HepG2 (cell line): ENCODE measurements around the gene MEX3A. TPM values are rescaled to one million over a fixed set of nuclear protein-coding genes. Genes with fewer than 3 reads are reported as not detected.
A peak's percentile ranks its signal among the peaks of the same experiment; 100 is the strongest.

ENCODE experiments used
- ATF7 ChIP-seq, 2 experiments: fragments of 450-650 bp in 1 of 2; sonication (generic) in 1 of 2; formaldehyde crosslinking in 1 of 2; IDR thresholded peaks; 2 replicates each; pipeline versions ENCODE4 v1.4.0 to v1.6.1; 2016 to 2020; ENCODE audit warnings: antibody characterized with exemption in 1 of 2, mild to moderate bottlenecking in 1 of 2, missing genetic modification reagents in 1 of 2
- CBX1 ChIP-seq: IDR thresholded peaks from one replicate; pipeline ENCODE4 v1.6.1; 2016; ENCODE audit warnings: antibody characterized with exemption, low read depth
- HOXA3 ChIP-seq: sonication (generic); formaldehyde crosslinking; IDR thresholded peaks from 2 replicates; pipeline ENCODE4 v1.5.0; 2020; ENCODE audit warnings: missing genetic modification reagents
- MAF1 ChIP-seq: sonication (generic); formaldehyde crosslinking; IDR thresholded peaks from 2 replicates; pipeline ENCODE4 v1.5.0; 2020; ENCODE audit warnings: missing genetic modification reagents, borderline replicate concordance
- POGK ChIP-seq: sonication (generic); formaldehyde crosslinking; conservative IDR thresholded peaks from 2 replicates; pipeline ENCODE4 v1.8.0; 2022; ENCODE audit warnings: mild to moderate bottlenecking, moderate library complexity, missing genetic modification reagents
- RAD21 ChIP-seq: fragments of 450-650 bp; formaldehyde crosslinking; IDR thresholded peaks from 2 replicates; pipeline ENCODE4 v1.5.0; 2020; ENCODE audit warnings: mild to moderate bottlenecking
- TCF12 ChIP-seq, 2 experiments: fragments of 450-650 bp in 1 of 2; sonication (generic) in 1 of 2; formaldehyde crosslinking in 1 of 2; IDR thresholded peaks; 2 replicates each; pipeline versions ENCODE4 v1.6.1 to v1.8.0; 2017 to 2022; ENCODE audit warnings: antibody characterized with exemption in 1 of 2, mild to moderate bottlenecking in 1 of 2, missing genetic modification reagents in 1 of 2, moderate library complexity in 1 of 2
- THAP7 ChIP-seq: sonication (generic); formaldehyde crosslinking; IDR thresholded peaks from 2 replicates; pipeline ENCODE4 v1.8.1; 2023; ENCODE audit warnings: mild to moderate bottlenecking, missing genetic modification reagents
- THRA ChIP-seq: sonication (generic); formaldehyde crosslinking; IDR thresholded peaks from 2 replicates; pipeline ENCODE4 v1.4.0; 2020; ENCODE audit warnings: missing genetic modification reagents, borderline replicate concordance
- TSC22D2 ChIP-seq: sonication (generic); formaldehyde crosslinking; IDR thresholded peaks from 2 replicates; pipeline ENCODE4 v1.5.1; 2020; ENCODE audit warnings: missing genetic modification reagents, mild to moderate bottlenecking, borderline replicate concordance
- ZBTB3 ChIP-seq: sonication (generic); formaldehyde crosslinking; IDR thresholded peaks from 2 replicates; pipeline ENCODE4 v1.4.0; 2020; ENCODE audit warnings: low read depth, mild to moderate bottlenecking, moderate library complexity, missing genetic modification reagents, borderline replicate concordance
- ZNF20 ChIP-seq: sonication (generic); formaldehyde crosslinking; IDR thresholded peaks from 2 replicates; pipeline ENCODE4 v1.4.0; 2020; ENCODE audit warnings: mild to moderate bottlenecking, moderate library complexity, missing genetic modification reagents
- ZNF296 ChIP-seq: sonication (generic); formaldehyde crosslinking; conservative IDR thresholded peaks from 2 replicates; pipeline ENCODE4 v1.5.0; 2020; ENCODE audit warnings: mild to moderate bottlenecking, missing genetic modification reagents
- ZNF329 ChIP-seq: sonication (generic); formaldehyde crosslinking; IDR thresholded peaks from 2 replicates; pipeline ENCODE4 v1.9.0; 2021; ENCODE audit warnings: low read depth, mild to moderate bottlenecking, missing genetic modification reagents
- polyA plus RNA-seq, 8 experiments: library from polyadenylated mRNA; depleted of rRNA in 3 of 8; stranded (reverse) in 7 of 8; unstranded in 1 of 8; fragments of >200 nt; fragmentation: Illumina TruSeq in 4 of 8; extraction: Trizol in 4 of 8; gene quantifications; 2 replicates each; pipeline versions ENCODE4 v1.2.1 to v1.2.3, GENCODE V29; 2011 to 2016; ENCODE audit warnings: low read depth in 4 of 8, missing spikeins in 1 of 8, mixed read lengths in 1 of 8; ENCODE audit not compliant: insufficient read depth in 1 of 8
- total RNA-seq, 5 experiments: library from RNA; depleted of rRNA; stranded (reverse); fragments of >200 nt; fragmentation: Illumina TruSeq; extraction: Trizol; gene quantifications; 2 replicates each; pipeline ENCODE4 v1.2.3, GENCODE V29; 2016; ENCODE audit warnings: low read depth in 1 of 5
- TF ChIP-seq, protein P1 (sequence below): sonication (generic); formaldehyde crosslinking; IDR thresholded peaks from 2 replicates; pipeline ENCODE4 v1.5.0; 2020; ENCODE audit warnings: mild to moderate bottlenecking, missing genetic modification reagents
- TF ChIP-seq, protein P2 (sequence below): sonication (generic); formaldehyde crosslinking; IDR thresholded peaks from 2 replicates; pipeline ENCODE4 v1.5.0; 2020; ENCODE audit warnings: missing genetic modification reagents

The MEX3A gene
- total and polyA plus RNA-seq, 2 of the 13 experiments (the other 11 are each of a cell fraction or from before 2014, with no cell fraction given), result 7.6 to 9.1 TPM

GRCh38 chr1:156129687-156130577, 47.7 kb upstream of the MEX3A start (continued):
- peak; percentile 73; the same call in 1 of the 2 replicates for TF ChIP-seq THRA
- TF ChIP-seq HOXA3, result peak; percentile 67
- TF ChIP-seq, protein P1, sequence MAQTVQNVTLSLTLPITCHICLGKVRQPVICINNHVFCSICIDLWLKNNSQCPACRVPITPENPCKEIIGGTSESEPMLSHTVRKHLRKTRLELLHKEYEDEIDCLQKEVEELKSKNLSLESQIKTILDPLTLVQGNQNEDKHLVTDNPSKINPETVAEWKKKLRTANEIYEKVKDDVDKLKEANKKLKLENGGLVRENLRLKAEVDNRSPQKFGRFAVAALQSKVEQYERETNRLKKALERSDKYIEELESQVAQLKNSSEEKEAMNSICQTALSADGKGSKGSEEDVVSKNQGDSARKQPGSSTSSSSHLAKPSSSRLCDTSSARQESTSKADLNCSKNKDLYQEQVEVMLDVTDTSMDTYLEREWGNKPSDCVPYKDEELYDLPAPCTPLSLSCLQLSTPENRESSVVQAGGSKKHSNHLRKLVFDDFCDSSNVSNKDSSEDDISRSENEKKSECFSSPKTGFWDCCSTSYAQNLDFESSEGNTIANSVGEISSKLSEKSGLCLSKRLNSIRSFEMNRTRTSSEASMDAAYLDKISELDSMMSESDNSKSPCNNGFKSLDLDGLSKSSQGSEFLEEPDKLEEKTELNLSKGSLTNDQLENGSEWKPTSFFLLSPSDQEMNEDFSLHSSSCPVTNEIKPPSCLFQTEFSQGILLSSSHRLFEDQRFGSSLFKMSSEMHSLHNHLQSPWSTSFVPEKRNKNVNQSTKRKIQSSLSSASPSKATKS (CRISPR knock-in tag), result no peak
- TF ChIP-seq TCF12 (IDR thresholded peaks at IDR 0.05), result no peak
- TF ChIP-seq TCF12 (CRISPR knock-in tag; IDR thresholded peaks at IDR 0.05), result 0 out of 2 replicates have a peak, but pooled peaks have one; percentile 36
- TF ChIP-seq ZBTB3 (CRISPR knock-in tag), result 0 out of 2 replicates have a peak, but pooled peaks have one; percentile 51
- TF ChIP-seq THAP7 (CRISPR knock-in tag), result no peak
- TF ChIP-seq RAD21, result peak; percentile 99
- TF ChIP-seq ATF7 (IDR thresholded peaks at IDR 0.05), result 0 out of 2 replicates have a peak, but pooled peaks have one; percentile 32
- peak; percentile 94 for TF ChIP-seq ATF7 (CRISPR knock-in tag; IDR thresholded peaks at IDR 0.05)
- TF ChIP-seq, protein P2, sequence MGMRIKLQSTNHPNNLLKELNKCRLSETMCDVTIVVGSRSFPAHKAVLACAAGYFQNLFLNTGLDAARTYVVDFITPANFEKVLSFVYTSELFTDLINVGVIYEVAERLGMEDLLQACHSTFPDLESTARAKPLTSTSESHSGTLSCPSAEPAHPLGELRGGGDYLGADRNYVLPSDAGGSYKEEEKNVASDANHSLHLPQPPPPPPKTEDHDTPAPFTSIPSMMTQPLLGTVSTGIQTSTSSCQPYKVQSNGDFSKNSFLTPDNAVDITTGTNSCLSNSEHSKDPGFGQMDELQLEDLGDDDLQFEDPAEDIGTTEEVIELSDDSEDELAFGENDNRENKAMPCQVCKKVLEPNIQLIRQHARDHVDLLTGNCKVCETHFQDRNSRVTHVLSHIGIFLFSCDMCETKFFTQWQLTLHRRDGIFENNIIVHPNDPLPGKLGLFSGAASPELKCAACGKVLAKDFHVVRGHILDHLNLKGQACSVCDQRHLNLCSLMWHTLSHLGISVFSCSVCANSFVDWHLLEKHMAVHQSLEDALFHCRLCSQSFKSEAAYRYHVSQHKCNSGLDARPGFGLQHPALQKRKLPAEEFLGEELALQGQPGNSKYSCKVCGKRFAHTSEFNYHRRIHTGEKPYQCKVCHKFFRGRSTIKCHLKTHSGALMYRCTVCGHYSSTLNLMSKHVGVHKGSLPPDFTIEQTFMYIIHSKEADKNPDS (CRISPR knock-in tag), result peak; percentile 73; the same call in 1 of the 2 replicates
- TF ChIP-seq ZNF296 (CRISPR knock-in tag), result no peak
- no peak for TF ChIP-seq MAF1 (CRISPR knock-in tag)
- TF ChIP-seq CBX1, result no peak
- TF ChIP-seq TSC22D2 (CRISPR knock-in tag), result 0 out of 2 replicates have a peak, but pooled peaks have one; percentile 2
- no peak for TF ChIP-seq POGK
- TF ChIP-seq ZNF20 (CRISPR knock-in tag), result no peak
- TF ChIP-seq ZNF329 (CRISPR knock-in tag), result 0 out of 2 replicates have a peak, but pooled peaks have one; percentile 11
